HEK293 (cell line): ENCODE data around the gene CHCHD6.

Experiments
- YY1 ChIP-seq: fragments of 450-650 bp; formaldehyde crosslinking; IDR thresholded peaks from 2 replicates; pipeline ENCODE4 v1.5.1; 2018; ENCODE audit warnings: missing biosample characterization, missing genetic modification characterization
- ZNF558 ChIP-seq: fragments of 450-650 bp; formaldehyde crosslinking; IDR thresholded peaks from 2 replicates; pipeline ENCODE4 v1.5.1; 2016; ENCODE audit warnings: missing biosample characterization, missing genetic modification characterization
- ZNF830 ChIP-seq: fragments of 450-650 bp; IDR thresholded peaks from 2 replicates; pipeline ENCODE4 v1.5.0; 2018; ENCODE audit warnings: missing biosample characterization, missing genetic modification characterization, low read depth, mild to moderate bottlenecking, moderate library complexity
- TF ChIP-seq, protein P1 (sequence below): fragments of 450-650 bp; formaldehyde crosslinking; IDR thresholded peaks from 2 replicates; pipeline ENCODE4 v1.5.1; 2016; ENCODE audit warnings: missing biosample characterization, missing genetic modification characterization

GRCh38 chr3:126954141-126954842 lies 250.3 kb downstream of the CHCHD6 start:
- TF ChIP-seq, protein P1, sequence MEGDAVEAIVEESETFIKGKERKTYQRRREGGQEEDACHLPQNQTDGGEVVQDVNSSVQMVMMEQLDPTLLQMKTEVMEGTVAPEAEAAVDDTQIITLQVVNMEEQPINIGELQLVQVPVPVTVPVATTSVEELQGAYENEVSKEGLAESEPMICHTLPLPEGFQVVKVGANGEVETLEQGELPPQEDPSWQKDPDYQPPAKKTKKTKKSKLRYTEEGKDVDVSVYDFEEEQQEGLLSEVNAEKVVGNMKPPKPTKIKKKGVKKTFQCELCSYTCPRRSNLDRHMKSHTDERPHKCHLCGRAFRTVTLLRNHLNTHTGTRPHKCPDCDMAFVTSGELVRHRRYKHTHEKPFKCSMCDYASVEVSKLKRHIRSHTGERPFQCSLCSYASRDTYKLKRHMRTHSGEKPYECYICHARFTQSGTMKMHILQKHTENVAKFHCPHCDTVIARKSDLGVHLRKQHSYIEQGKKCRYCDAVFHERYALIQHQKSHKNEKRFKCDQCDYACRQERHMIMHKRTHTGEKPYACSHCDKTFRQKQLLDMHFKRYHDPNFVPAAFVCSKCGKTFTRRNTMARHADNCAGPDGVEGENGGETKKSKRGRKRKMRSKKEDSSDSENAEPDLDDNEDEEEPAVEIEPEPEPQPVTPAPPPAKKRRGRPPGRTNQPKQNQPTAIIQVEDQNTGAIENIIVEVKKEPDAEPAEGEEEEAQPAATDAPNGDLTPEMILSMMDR (tag by site-specific recombination), result no peak
- TF ChIP-seq ZNF558 (tag by site-specific recombination) (no peak), ZNF830 (tag by site-specific recombination) (no peak), YY1 (no peak)
